Bronchial epithelial cell (primary cell): ENCODE results near the gene NXT1. TPM values are rescaled to one million over a fixed set of nuclear protein-coding genes. Genes with fewer than 3 reads are reported as not detected.

Experiments used
- DNase-seq: peaks from one replicate; pipeline ENCODE4 v3.0.0-alpha.2; 2010; ENCODE audit warnings: low read depth
- FAIRE-seq: peaks from 2 replicates; lab custom pipeline; 2011; peaks lifted over from hg19 to GRCh38; lab: Jason Lieb, UNC
- H3K27me3 ChIP-seq: 2 replicates; pipeline ENCODE4 v1.5.1; 2011; ENCODE audit warnings: low read length; ENCODE audit not compliant: control insufficient read depth, insufficient read depth
- H3K36me3 ChIP-seq: 2 replicates; pipeline ENCODE4 v1.5.1; 2011; ENCODE audit warnings: low read length; ENCODE audit not compliant: control insufficient read depth, insufficient read depth
- H3K4me3 ChIP-seq: 2 replicates; pipeline ENCODE4 v1.5.1; 2011; ENCODE audit warnings: mild to moderate bottlenecking, low read depth, low read length, control low read depth
- total RNA-seq: library from RNA; depleted of rRNA; stranded (reverse); fragments of >200 nt; gene quantifications from 2 replicates; pipeline ENCODE4 v1.2.1, GENCODE V29; 2014
- TF ChIP-seq, protein P1 (sequence below): IDR thresholded peaks from 2 replicates; pipeline ENCODE4 v1.5.1; 2011; ENCODE audit warnings: mild to moderate bottlenecking, moderate library complexity, low read length, control low read depth, inconsistent platforms; ENCODE audit not compliant: insufficient read depth, severe bottlenecking

Gene NXT1
- total RNA-seq, 1 donor from 2014 or later = 61.9 TPM

DNA sequence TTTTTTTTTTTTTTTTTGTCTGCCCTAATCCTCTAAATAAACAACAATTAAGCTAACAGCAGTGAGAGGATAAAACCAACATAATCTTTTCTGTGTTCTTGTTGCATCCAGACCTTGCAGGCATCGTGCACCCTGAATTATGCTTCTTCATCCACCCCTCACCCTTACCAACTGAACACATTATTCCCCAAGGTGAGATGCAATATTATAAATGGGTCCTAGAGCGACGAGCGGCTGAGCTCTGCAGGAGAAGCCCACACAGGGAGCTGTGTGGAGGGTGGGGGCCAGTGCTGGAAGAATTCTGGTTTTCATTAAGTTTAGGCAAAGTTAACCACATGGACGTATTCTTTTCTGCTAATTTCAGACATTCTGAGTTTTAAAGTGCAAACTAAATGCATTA is 32.2 kb upstream of the NXT1 start:
- no peak for DNase-seq
- TF ChIP-seq, protein P1, sequence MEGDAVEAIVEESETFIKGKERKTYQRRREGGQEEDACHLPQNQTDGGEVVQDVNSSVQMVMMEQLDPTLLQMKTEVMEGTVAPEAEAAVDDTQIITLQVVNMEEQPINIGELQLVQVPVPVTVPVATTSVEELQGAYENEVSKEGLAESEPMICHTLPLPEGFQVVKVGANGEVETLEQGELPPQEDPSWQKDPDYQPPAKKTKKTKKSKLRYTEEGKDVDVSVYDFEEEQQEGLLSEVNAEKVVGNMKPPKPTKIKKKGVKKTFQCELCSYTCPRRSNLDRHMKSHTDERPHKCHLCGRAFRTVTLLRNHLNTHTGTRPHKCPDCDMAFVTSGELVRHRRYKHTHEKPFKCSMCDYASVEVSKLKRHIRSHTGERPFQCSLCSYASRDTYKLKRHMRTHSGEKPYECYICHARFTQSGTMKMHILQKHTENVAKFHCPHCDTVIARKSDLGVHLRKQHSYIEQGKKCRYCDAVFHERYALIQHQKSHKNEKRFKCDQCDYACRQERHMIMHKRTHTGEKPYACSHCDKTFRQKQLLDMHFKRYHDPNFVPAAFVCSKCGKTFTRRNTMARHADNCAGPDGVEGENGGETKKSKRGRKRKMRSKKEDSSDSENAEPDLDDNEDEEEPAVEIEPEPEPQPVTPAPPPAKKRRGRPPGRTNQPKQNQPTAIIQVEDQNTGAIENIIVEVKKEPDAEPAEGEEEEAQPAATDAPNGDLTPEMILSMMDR = no peak
- no peak for FAIRE-seq
- Histone ChIP-seq H3K4me3 (no peak overlapping the region), H3K27me3 (no peaks in the 10 kb centered on the region), H3K36me3 (no peaks in the 10 kb centered on the region)

DNA sequence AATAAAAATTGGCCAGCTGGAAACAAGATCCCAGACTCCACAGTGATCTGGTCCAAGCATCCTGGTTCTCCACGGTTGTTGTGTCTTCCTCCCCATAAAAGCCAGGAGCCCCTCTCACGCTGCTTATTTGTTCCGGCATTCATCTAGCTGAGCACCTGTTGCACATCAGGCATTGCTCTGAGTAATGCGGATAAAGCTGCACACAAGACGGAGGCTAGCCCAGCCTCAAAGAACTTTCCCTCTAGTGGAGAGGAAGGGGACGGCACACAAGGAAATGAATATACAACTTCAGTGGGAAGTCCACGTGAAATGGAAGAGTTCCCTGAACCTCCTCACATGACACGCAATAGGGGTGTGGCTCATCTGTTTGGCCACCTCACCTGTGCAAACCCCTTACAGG is 30.3 kb upstream of the NXT1 start:
- H3K27me3 ChIP-seq = no peaks in the 10 kb centered on the region
- FAIRE-seq = peak; percentile 72
- TF ChIP-seq, protein P1 = peak; percentile 26
- H3K4me3 ChIP-seq = no peak overlapping the region
- peak; percentile 9 for DNase-seq
- H3K36me3 ChIP-seq = no peaks in the 10 kb centered on the region

DNA sequence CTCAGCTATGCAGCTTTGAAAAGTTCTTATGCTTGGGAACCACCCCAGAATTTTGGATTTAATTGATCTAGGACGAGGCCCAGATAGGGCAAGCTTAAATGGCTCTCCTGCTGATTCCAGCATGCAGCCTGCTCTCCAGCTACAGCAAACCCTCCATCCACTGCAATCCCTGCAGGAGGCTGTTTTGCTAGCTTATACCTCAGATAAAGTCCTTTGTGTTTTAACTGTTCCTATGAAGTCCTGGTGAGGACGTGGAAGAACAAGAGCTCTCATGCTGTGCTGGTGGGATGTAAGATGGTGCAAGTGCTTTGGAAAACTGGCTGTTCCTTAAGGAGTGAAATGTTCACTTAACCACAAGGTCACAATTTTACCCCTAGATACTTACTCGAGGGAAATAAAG is 25.5 kb upstream of the NXT1 start:
- Histone ChIP-seq H3K4me3 (no peak overlapping the region), H3K36me3 (no peaks in the 10 kb centered on the region), H3K27me3 (no peaks in the 10 kb centered on the region)
- FAIRE-seq (no peak), DNase-seq (no peak)
- TF ChIP-seq, protein P1 = no peak

DNA sequence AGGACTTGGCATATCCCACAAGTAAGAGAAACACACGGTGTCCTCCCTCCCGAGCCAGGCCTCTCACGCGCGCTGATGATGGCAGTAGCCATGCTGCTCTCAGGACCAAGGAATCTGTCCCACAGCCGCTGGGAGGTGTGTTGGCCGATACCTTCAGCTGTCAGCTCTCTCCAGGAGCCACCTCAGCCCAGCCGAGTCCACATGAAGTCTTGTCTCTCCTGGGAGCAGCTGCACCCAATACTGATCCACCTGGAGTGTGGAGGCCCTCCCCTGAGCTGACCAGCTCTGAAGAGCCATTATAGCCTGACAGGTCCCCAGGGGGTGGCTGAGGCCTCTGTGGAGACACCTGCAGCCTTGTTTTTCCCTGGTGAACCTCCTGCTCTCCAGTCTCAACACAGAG is 23.8 kb upstream of the NXT1 start:
- Histone ChIP-seq H3K27me3 (no peaks in the 10 kb centered on the region), H3K36me3 (no peaks in the 10 kb centered on the region), H3K4me3 (no peak overlapping the region)
- DNase-seq (no peak), FAIRE-seq (no peak)
- TF ChIP-seq, protein P1 = no peak

DNA sequence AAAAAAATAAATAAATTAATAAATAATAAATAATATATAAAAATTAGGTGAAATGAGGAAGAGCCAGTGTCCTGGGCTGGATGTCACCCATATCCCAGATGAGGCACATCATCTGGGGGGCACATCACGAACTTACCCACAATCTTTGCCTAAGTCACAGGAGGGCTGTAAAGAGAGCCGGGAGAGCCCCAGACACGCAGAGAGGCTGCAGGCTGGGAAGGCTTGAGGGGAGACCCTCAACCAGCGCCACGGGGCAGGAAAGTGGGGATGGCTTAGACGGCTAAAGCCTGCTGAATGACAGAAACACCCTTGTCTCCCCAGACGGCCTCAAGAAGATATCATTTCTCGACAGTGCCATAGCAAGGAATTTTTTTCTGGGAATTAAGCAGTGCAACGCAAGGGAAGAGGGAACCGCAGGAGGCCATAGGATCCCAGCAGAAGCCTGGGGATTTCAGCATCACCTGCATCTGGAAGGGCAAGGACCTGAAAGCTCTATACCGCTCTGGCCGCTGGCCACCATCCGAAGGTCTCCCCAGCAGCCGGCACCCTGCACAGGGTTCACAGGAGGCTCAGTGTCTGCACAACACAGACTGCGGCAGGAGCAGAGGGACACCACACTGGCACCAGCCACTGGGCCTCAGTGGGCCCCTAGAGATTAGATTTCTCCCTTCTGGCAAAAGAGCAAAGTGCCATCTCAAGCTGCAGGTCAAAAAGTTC is 22.8 kb upstream of the NXT1 start:
- TF ChIP-seq, protein P1 = no peak
- FAIRE-seq (no peak), DNase-seq (no peak)
- Histone ChIP-seq H3K36me3 (no peaks in the 10 kb centered on the region), H3K27me3 (no peaks in the 10 kb centered on the region), H3K4me3 (no peak overlapping the region)
